Activated CD4-positive, alpha-beta memory T cell treated with anti-CD3 and anti-CD28 coated beads, Interleukin-2, amount 10 ng/mL, durations not matched to agents 7 days and 5 days (primary cell): ENCODE data around the gene FGD2. TPM values are rescaled to one million over a fixed set of nuclear protein-coding genes. Genes with fewer than 3 reads are reported as not detected.

Experiments
- CTCF ChIA-PET: fragments of 350-600 bp; sonication (Branson Sonifier 250); formaldehyde crosslinking; loops from one replicate; lab custom pipeline; 2021; ENCODE audit warnings: antibody characterized with exemption, inconsistent platforms; lab: Charles Lee
- POLR2A ChIA-PET: fragments of 350-600 bp; sonication (Branson Sonifier 250); formaldehyde crosslinking; loops from one replicate; lab custom pipeline; 2021; ENCODE audit warnings: antibody characterized with exemption; lab: Charles Lee
- DNase-seq: peaks from one replicate; pipeline ENCODE4 v3.0.0-alpha.2; 2020
- H3K27ac Mint-ChIP-seq: one replicate; pipeline ENCODE4 v1.8.0; 2021; ENCODE audit warnings: mild to moderate bottlenecking, mixed read lengths
- H3K27me3 Mint-ChIP-seq: one replicate; pipeline ENCODE4 v1.8.0; 2021; ENCODE audit warnings: mixed read lengths
- H3K36me3 Mint-ChIP-seq: one replicate; pipeline ENCODE4 v1.8.0; 2021; ENCODE audit warnings: low read depth, mixed read lengths
- H3K4me1 Mint-ChIP-seq: one replicate; pipeline ENCODE4 v1.8.0; 2021; ENCODE audit warnings: mixed read lengths
- H3K4me3 Mint-ChIP-seq: one replicate; pipeline ENCODE4 v1.8.0; 2021; ENCODE audit warnings: mild to moderate bottlenecking, mixed read lengths
- H3K9me3 Mint-ChIP-seq: one replicate; pipeline ENCODE4 v1.8.0; 2021; ENCODE audit warnings: mixed read lengths
- total RNA-seq, 2 experiments: library from RNA; stranded (reverse); gene quantifications; one replicate each; pipeline ENCODE4 v1.2.3, GENCODE V29; 2021

The FGD2 gene
- total RNA-seq, 2 experiments from 2014 or later, result 4.7 to 4.9 TPM

DNA sequence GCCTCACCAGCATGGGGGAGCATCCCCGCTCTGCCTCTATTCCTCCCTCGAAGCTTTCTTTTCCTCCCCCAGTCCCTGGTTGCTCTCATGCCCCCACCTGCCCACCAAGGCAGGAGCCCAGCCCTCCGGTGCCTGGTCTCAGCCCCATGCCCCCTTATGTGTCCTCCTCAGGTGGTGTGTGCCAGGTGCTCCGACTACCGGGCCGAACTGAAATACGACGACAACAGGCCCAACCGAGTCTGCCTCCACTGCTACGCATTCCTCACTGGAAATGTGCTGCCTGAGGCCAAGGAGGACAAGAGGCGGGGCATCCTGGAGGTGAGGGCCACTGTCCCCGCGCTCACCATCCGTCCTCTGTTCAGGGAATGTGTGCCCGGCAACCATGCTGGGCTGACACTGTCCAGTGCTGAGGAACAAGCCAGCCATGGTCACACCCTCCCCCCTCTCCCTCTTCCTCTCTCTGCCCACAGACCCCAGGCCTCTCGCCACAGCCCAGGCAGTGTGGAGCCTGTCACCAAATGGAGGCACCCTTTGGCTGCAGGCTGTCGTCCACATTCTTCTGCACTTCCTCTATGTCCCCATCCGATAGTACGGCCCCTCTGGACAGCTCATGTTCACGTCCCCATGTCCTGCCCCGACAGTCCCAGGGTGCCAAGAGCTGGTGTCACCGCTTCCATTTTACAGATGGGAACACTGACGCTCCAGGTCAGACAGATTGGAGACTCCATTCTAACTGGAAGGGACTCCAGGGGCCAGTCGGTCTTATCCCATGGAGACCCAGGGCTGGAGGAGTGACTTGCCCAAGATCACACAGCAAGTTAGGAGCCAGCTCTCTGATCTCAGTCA, 20.4 kb downstream of the FGD2 start:
- no peak overlapping the region for H3K4me3 Mint-ChIP-seq

DNA sequence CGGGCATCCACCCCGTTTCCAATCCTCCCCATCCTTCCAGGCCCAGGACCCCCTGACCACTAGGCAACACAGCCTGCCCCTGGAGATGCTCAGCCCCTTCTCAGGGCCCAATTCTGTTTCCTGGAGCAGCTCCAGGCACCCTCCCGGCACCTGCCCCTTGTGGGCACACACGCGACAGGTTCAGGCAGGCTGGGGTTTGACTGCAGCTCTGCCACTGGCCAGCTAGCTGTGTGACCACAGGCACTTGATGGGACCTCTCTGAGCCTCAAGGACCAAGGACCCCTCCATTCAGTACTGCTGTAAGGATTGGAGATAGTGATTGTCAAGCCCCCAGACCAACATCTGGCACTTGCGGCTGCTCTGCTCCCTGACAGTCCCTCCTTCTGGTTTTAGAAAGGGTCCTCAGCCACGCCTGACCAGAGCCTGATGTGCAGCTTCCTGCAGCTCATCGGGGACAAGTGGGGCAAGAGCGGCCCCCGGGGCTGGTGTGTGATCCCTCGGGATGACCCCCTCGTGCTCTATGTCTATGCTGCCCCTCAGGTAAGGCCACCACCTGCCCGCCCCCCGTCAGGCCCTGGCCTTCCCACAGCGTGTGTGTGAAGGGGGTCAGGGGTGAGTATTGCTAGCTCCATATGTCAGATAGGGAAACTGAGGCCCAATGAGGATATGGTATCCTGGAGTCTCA, 21.7 kb downstream of the FGD2 start:
- DNase-seq, result no peak
- Mint-ChIP-seq H3K36me3 (peaks cover 25% of the 10 kb centered on the region), H3K27ac (peak overlapping the region; percentile 52), H3K27me3 (no peaks in the 10 kb centered on the region), H3K9me3 (peaks cover 8% of the 10 kb centered on the region), H3K4me3 (no peak overlapping the region), H3K4me1 (peaks cover 77% of the 10 kb centered on the region)
- ChIA-PET POLR2A (interaction anchor here (10.1 to 18.6 kb wide), 3 partner anchors 23 to 182 kb away, joined by 145 to 557 read pairs (median 218); partner anchors contain the start of gene PIM1), CTCF (interaction anchor here (0.8 to 19.8 kb wide), 6 partner anchors 24 to 181 kb away, joined by 3 to 786 read pairs (median 165); partner anchors contain the start of gene PIM1)

More for the DNA sequence above, 20.4 kb downstream of the FGD2 start:
- peaks cover 21% of the 10 kb centered on the region for H3K36me3 Mint-ChIP-seq
- H3K9me3 Mint-ChIP-seq, result peaks cover 7% of the 10 kb centered on the region
- peak overlapping the region; percentile 62 for H3K27ac Mint-ChIP-seq
- DNase-seq, result no peak
- POLR2A ChIA-PET, result interaction anchor here (1.0 to 18.6 kb wide), 6 partner anchors 8 to 214 kb away, joined by 3 to 557 read pairs (median 78); partner anchors contain the start of genes PIM1 and PPIL1
- H3K27me3 Mint-ChIP-seq, result no peaks in the 10 kb centered on the region
- peaks cover 87% of the 10 kb centered on the region for H3K4me1 Mint-ChIP-seq
- CTCF ChIA-PET, result interaction anchor here (1.0 to 19.8 kb wide), 5 partner anchors 25 to 183 kb away, joined by 3 to 786 read pairs (median 275); partner anchors contain the start of gene PIM1

DNA sequence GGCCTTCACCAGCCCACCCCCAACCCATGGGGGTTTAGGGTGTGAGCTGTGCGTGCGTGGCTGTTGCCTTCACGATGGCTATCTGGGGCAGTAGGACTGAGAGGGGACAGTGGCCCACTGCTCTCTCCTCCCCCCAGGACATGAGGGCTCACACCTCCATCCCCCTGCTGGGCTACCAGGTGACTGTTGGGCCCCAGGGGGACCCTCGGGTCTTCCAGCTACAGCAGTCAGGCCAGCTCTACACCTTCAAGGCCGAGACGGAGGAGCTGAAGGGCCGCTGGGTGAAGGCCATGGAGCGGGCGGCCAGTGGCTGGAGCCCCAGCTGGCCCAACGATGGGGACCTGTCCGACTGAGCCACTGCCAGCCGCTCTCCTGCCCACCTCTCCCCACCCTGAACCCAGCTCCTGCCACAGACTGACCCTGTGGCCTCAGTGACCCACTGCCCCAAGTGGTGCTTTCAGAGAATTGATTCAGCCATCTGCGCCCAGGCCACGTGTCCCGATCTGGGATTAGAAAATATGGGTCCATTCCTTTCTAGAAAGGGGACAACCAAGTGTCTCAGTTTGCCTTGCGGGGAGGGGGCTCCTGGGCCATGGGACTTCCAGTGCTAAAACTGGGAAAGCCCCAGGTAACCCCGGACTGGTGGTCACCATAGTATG, 22.5 kb downstream of the FGD2 start:
- H3K4me1 Mint-ChIP-seq, result peaks cover 74% of the 10 kb centered on the region
- H3K36me3 Mint-ChIP-seq, result peaks cover 25% of the 10 kb centered on the region
- H3K27me3 Mint-ChIP-seq, result no peaks in the 10 kb centered on the region
- CTCF ChIA-PET, result interaction anchor here (1.0 to 19.8 kb wide), 6 partner anchors 14 to 180 kb away, joined by 3 to 786 read pairs (median 30); partner anchors contain the start of gene PIM1
- POLR2A ChIA-PET, result interaction anchor here (2.6 to 18.6 kb wide), 4 partner anchors 12 to 149 kb away, joined by 19 to 557 read pairs (median 152); partner anchors contain the start of gene PIM1
- DNase-seq, result no peak
- H3K4me3 Mint-ChIP-seq, result no peak overlapping the region
- peak overlapping the region; percentile 49 for H3K27ac Mint-ChIP-seq
- H3K9me3 Mint-ChIP-seq, result peaks cover 11% of the 10 kb centered on the region

DNA sequence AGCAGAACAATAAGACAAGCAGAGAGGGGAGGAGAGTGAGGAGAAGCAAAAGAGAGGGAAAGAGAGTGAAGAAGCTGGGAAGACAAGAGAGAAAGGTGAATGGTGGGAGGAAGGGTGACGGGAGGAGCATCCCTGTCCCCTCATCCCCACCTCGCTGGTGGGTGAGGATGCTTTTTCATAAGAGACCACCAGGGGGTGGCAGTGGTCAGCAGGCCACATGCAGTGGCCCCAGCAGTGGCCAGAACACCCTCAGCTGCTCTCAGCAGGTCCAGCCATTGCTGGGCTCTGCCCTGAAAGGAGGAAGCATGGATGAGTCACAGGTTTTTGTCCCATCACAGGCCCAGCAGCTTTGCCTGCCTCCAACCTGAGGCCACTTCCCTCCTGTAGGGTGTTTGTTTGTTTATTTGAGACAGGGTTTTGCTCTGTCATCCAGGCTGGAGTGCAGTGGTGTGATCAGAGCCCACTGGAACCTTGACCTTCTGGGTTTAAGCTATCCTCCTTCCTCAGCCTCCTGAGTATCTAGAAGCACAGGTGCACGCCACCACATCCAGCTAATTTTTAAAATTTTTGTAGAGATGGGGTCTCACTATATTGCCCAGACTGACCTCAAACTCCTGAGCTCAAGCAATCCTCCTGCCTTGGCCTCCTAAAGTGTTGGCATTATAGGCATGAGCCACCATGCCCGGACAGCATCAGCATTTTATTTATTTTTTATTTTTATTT, 24.0 kb downstream of the FGD2 start:
- DNase-seq, result peak; percentile 63
- H3K4me3 Mint-ChIP-seq, result no peak overlapping the region
- H3K27me3 Mint-ChIP-seq, result no peaks in the 10 kb centered on the region
- H3K36me3 Mint-ChIP-seq, result peaks cover 29% of the 10 kb centered on the region
- H3K27ac Mint-ChIP-seq, result peak overlapping the region; percentile 86
- peaks cover 75% of the 10 kb centered on the region for H3K4me1 Mint-ChIP-seq
- CTCF ChIA-PET, result interaction anchor here (0.6 to 19.8 kb wide), 20 partner anchors 7 to 228 kb away, joined by 3 to 786 read pairs (median 6); partner anchors contain the start of genes C6orf89, PIM1, TBC1D22B and TMEM217
- POLR2A ChIA-PET, result interaction anchor here (0.7 to 18.6 kb wide), 10 partner anchors 10 to 471 kb away, joined by 3 to 557 read pairs (median 5); partner anchors contain the start of genes CCDC167, MTCH1, PIM1 and TBC1D22B
- H3K9me3 Mint-ChIP-seq, result peaks cover 11% of the 10 kb centered on the region

DNA sequence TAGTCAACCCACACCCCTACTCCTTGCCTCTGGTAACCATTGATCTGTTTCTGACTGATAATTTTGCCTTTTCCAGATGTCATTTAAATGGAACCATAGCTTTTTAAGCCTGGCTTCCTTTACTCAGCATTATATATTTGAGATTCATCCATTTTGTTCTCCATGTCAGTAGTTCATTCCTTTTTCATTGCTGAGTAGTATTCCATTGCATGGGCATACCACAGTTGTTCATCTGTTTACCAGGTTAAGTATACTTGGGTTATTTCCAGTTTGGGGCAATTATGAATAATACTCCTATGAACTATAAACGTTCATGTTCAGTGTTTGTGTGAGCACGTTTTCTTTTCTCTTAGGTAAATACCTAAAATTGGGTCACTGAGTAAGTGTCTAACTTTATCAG, 25.1 kb downstream of the FGD2 start:
- Mint-ChIP-seq H3K4me1 (peaks cover 66% of the 10 kb centered on the region), H3K9me3 (peaks cover 11% of the 10 kb centered on the region), H3K27ac (peak overlapping the region; percentile 62), H3K4me3 (no peak overlapping the region), H3K27me3 (no peaks in the 10 kb centered on the region), H3K36me3 (peaks cover 24% of the 10 kb centered on the region)
- ChIA-PET CTCF (interaction anchor here (0.9 to 19.8 kb wide), 11 partner anchors 8 to 190 kb away, joined by 3 to 786 read pairs (median 8); partner anchors contain the start of gene PIM1), POLR2A (interaction anchor here (1.7 to 18.6 kb wide), 5 partner anchors 9 to 469 kb away, joined by 4 to 557 read pairs (median 19); partner anchors contain the start of genes CCDC167 and PIM1)
- no peak for DNase-seq

DNA sequence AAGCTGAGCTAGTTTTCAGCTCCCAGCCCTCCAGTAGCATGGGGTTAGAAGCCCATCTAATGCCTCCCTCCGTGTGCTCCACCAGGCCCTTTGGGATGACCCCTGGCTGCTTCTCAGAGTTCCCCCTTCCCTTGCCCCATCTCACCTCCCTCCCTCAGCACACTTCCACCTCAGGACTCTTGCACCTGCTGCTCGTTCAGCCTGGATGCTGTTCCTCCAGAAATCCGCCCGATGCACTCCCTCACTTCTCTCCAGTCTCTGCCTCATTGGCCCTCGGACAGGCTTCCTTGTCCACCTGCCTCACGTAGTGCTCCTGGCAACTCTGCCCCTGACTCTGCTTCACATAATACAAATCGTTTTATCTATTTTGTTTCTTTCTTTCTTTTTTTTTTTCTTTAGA, 26.8 kb downstream of the FGD2 start:
- ChIA-PET POLR2A (interaction anchor here (4.4 to 18.6 kb wide), 2 partner anchors 17 to 144 kb away, joined by 86 to 557 read pairs; partner anchors contain the start of gene PIM1), CTCF (interaction anchor here (3.7 to 19.8 kb wide), 4 partner anchors 12 to 176 kb away, joined by 22 to 786 read pairs (median 227); partner anchors contain the start of gene PIM1)
- DNase-seq, result no peak
- Mint-ChIP-seq H3K27me3 (no peaks in the 10 kb centered on the region), H3K4me1 (peaks cover 52% of the 10 kb centered on the region), H3K36me3 (peaks cover 24% of the 10 kb centered on the region), H3K27ac (peak overlapping the region; percentile 44), H3K4me3 (no peak overlapping the region), H3K9me3 (peaks cover 11% of the 10 kb centered on the region)

DNA sequence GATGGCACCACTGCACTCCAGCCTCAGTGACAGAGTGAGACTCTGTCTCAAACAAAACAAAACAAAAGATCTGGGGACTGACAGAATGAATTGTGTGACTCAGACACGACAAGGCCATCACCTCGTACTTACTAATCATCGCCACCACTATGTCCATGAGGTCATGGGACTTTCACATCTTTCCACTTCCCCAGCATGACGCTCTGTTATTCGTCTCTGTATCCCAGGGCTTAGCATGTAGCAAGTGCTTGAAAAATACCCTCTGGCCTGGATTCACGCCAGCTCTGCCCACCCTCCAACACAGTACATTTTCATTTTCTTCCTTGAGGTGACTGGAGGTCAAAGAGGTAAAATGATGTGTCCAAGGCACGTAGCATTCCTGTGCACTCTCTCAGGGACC, 27.8 kb downstream of the FGD2 start:
- Mint-ChIP-seq H3K9me3 (peaks cover 11% of the 10 kb centered on the region), H3K27ac (peak overlapping the region; percentile 61), H3K4me1 (peaks cover 52% of the 10 kb centered on the region), H3K36me3 (peaks cover 24% of the 10 kb centered on the region), H3K27me3 (no peaks in the 10 kb centered on the region), H3K4me3 (no peak overlapping the region)
- ChIA-PET POLR2A (interaction anchor here (0.8 to 18.6 kb wide), 5 partner anchors 9 to 157 kb away, joined by 3 to 557 read pairs (median 14); partner anchors contain the start of gene PIM1), CTCF (interaction anchor here (0.7 to 19.8 kb wide), 5 partner anchors 11 to 400 kb away, joined by 3 to 786 read pairs (median 5); partner anchors contain the start of gene CMTR1)
- DNase-seq, result peak; percentile 52

DNA sequence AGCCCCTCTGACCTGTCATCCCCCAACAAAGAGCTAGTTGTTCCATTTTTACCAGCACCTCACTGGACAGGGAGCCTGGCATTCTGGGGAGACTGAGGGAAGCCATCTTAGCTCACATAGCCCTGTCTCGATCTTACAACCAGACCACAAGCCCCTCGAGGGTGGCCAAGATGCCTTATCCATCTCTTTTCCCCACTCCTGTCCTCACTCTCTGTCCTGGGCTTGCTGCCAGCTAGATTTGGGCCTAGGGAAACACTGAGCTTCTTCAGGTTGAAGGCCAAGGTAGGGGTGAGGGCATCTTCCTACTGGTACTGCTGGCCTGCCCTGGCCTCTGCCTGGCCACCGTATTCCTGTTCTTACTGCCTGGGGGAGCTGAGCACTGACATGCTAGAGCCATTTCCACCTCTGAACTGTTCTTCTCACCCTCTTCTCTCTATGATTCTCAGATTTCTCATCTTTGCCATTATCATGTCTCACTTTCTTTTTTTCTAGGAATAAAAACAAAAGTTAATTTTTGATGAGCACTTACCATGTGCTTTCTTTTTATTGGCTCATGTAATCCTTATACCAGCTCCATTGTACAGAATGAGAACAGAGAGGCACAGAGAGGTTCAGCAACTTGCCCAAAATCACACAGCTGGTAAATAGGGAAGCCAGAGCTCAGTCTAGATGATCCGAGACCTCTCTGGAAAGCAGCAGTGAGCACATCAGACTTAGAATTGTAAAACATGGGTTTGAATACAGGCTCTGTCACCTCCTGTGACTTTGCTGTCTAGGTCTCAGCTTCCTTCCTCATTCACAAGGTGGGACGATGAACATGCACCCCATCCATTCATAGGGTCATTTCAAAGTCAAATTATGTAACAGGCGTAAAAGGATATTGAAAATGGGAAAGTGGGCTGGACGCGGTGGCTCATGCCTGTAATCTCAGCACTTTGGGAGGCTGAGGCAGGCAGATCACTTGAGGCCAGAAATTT, 28.7 kb downstream of the FGD2 start:
- no peak overlapping the region for H3K4me3 Mint-ChIP-seq
- H3K9me3 Mint-ChIP-seq, result peaks cover 11% of the 10 kb centered on the region
- CTCF ChIA-PET, result interaction anchor here (0.7 to 19.8 kb wide), 8 partner anchors 10 to 400 kb away, joined by 3 to 786 read pairs (median 3); partner anchors contain the start of gene CMTR1

DNA sequence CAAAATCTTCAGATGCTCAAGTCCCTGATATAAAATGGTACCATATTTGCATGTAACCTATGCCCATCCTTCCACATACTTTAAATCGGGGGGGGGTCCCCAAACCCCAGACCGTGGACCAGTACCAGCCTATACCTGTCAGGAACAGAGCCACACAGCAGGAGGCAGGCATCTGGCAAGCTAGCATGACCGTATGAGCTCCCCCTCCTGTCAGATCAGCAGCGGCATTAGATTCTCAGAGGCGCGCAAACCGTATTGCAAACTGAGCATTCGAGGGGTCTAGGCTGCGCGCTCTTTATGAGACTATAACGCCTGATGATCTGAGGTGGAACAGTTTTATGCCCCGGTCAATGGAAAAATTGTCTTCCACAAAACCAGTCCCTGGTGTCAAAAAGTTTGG, 30.7 kb downstream of the FGD2 start:
- POLR2A ChIA-PET, result interaction anchor here (6.1 kb wide), 1 partner anchor 136 kb away, joined by 28 read pairs; no protein-coding TSS in a partner anchor

More for the DNA sequence above, 28.7 kb downstream of the FGD2 start:
- DNase-seq, result no peak
- POLR2A ChIA-PET, result interaction anchor here (0.8 to 18.6 kb wide), 5 partner anchors 10 to 156 kb away, joined by 3 to 557 read pairs (median 14); partner anchors contain the start of gene PIM1
- Mint-ChIP-seq H3K36me3 (peaks cover 24% of the 10 kb centered on the region), H3K27ac (peak overlapping the region; percentile 61), H3K4me1 (peaks cover 53% of the 10 kb centered on the region), H3K27me3 (no peaks in the 10 kb centered on the region)

More for the DNA sequence above, 30.7 kb downstream of the FGD2 start:
- Mint-ChIP-seq H3K27ac (no peak overlapping the region), H3K27me3 (no peaks in the 10 kb centered on the region), H3K4me3 (no peak overlapping the region), H3K36me3 (peaks cover 17% of the 10 kb centered on the region), H3K4me1 (peaks cover 52% of the 10 kb centered on the region), H3K9me3 (peaks cover 7% of the 10 kb centered on the region)
- no peak for DNase-seq
- CTCF ChIA-PET, result no interaction called here
